Nephron progenitor cell (in vitro differentiated cells): ENCODE results near the gene ANKRD10.
"Not testable (repeated sequence)": the region's sequence is repeated elsewhere in the genome, so short reads cannot be mapped to it uniquely, and the experiment has no call there.

Source experiments
- DNase-seq: peaks from one replicate; pipeline ENCODE4 v3.0.0; 2021
- H3K27ac Mint-ChIP-seq: 2 replicates; pipeline ENCODE4 v1.8.0; 2021; ENCODE audit warnings: mild to moderate bottlenecking, moderate library complexity, mixed read lengths
- H3K27me3 Mint-ChIP-seq: 2 replicates; pipeline ENCODE4 v1.8.0; 2021; ENCODE audit warnings: mild to moderate bottlenecking, low read depth, mixed read lengths; ENCODE audit not compliant: poor library complexity
- H3K36me3 Mint-ChIP-seq: 2 replicates; pipeline ENCODE4 v1.8.0; 2021; ENCODE audit warnings: low read depth, mixed read lengths
- H3K4me1 Mint-ChIP-seq: 2 replicates; pipeline ENCODE4 v1.8.0; 2021; ENCODE audit warnings: mixed read lengths
- H3K4me3 Mint-ChIP-seq: 2 replicates; pipeline ENCODE4 v1.8.0; 2021; ENCODE audit warnings: mild to moderate bottlenecking, moderate library complexity, mixed read lengths
- H3K9me3 Mint-ChIP-seq: 2 replicates; pipeline ENCODE4 v1.8.0; 2021; ENCODE audit warnings: mild to moderate bottlenecking, moderate library complexity, mixed read lengths
- TF ChIP-seq, protein P1 (sequence below): fragments of 200-600 bp; sonication (generic); IDR thresholded peaks from 2 replicates; pipeline ENCODE4 v1.5.0; 2021; ENCODE audit warnings: antibody characterized with exemption

The ANKRD10 gene

DNA sequence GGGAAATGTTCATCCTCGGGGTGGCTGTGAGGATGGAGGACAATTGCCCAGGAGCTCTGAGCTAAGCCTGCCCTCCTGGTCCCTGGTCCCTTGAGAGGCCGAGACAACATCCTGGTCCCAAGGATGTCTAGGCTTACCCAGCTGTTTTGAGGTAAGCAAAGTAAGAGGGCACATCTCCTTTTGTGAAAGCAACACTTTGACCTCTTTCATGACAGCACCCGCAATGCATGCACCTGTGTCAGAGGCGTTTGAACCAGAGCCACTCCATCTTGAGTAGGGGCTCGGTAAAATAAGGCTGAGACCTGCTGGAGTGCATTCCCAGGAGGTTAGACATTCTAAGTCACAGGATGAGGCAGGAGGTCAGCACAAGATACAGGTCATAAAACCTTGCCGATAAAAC is 43.1 kb upstream of the ANKRD10 start:
- H3K4me3 Mint-ChIP-seq: no peak overlapping the region
- no peak overlapping the region for H3K27ac Mint-ChIP-seq
- TF ChIP-seq, protein P1, sequence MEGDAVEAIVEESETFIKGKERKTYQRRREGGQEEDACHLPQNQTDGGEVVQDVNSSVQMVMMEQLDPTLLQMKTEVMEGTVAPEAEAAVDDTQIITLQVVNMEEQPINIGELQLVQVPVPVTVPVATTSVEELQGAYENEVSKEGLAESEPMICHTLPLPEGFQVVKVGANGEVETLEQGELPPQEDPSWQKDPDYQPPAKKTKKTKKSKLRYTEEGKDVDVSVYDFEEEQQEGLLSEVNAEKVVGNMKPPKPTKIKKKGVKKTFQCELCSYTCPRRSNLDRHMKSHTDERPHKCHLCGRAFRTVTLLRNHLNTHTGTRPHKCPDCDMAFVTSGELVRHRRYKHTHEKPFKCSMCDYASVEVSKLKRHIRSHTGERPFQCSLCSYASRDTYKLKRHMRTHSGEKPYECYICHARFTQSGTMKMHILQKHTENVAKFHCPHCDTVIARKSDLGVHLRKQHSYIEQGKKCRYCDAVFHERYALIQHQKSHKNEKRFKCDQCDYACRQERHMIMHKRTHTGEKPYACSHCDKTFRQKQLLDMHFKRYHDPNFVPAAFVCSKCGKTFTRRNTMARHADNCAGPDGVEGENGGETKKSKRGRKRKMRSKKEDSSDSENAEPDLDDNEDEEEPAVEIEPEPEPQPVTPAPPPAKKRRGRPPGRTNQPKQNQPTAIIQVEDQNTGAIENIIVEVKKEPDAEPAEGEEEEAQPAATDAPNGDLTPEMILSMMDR: no peak
- H3K4me1 Mint-ChIP-seq: peaks cover 14% of the 10 kb centered on the region
- no peaks in the 10 kb centered on the region for H3K36me3 Mint-ChIP-seq
- peaks cover 36% of the 10 kb centered on the region for H3K9me3 Mint-ChIP-seq
- DNase-seq: no peak
- no peaks in the 10 kb centered on the region for H3K27me3 Mint-ChIP-seq

DNA sequence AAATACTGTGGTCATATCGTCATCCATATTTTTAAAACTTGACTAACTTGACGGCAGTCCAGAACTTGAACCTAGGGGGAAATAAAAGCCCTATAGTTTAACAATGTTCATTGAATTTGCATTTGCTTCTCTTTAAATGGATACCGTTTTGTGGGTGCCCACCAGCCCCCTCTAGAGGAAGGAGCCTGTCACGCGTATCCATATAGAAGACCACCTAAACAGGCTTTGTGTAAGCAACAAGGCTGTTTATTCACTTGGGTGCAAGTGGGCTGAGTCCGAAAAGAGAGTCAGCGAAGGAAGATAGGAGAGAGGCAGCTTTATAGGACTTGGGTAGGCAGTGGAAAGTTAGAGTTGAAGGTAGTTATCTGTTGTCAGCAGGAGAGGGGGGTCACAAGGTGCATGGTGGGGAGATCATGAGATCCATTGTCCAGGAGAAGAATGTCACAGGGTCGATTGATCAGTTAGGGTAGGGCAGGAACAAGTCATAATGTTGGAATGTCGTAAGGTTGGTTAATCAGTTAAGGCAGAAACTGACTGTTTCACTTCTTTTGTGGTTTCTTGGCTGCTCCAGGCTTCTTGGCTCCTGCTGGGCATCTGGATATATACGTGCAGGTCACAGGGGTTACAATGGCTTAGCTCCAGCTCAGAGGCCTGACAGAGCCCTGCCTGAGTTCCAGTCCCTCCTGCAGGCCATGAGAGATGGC is 42.5 kb upstream of the ANKRD10 start:
- Mint-ChIP-seq H3K27ac (no peak overlapping the region), H3K4me1 (peaks cover 14% of the 10 kb centered on the region), H3K9me3 (peaks cover 30% of the 10 kb centered on the region), H3K36me3 (no peaks in the 10 kb centered on the region), H3K27me3 (no peaks in the 10 kb centered on the region), H3K4me3 (no peak overlapping the region)
- TF ChIP-seq, protein P1: no peak
- DNase-seq: no peak

DNA sequence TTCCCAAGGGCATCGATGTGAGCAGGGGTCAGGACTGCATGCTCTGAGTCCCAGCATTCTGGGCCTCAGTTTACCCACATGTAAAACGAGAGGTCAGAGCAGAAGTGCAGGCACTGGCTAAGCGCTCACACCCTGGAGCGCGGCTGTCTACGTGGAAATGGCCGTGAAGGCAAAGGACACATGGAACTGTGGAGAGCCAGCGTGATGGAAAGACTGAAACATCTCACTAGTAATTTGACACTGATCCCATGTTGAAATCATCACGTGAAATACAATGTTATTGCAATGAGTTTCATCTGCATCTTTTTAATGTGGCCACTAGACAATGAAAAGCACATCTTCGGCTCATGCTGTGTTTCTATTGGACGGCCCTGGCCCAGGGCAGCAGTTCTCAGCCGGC is 41.3 kb upstream of the ANKRD10 start:
- DNase-seq, H3K36me3 Mint-ChIP-seq, H3K27ac Mint-ChIP-seq, H3K27me3 Mint-ChIP-seq, H3K4me3 Mint-ChIP-seq: not testable (repeated sequence)
- Mint-ChIP-seq H3K4me1 (peaks cover 14% of the 10 kb centered on the region), H3K9me3 (peaks cover 19% of the 10 kb centered on the region)

DNA sequence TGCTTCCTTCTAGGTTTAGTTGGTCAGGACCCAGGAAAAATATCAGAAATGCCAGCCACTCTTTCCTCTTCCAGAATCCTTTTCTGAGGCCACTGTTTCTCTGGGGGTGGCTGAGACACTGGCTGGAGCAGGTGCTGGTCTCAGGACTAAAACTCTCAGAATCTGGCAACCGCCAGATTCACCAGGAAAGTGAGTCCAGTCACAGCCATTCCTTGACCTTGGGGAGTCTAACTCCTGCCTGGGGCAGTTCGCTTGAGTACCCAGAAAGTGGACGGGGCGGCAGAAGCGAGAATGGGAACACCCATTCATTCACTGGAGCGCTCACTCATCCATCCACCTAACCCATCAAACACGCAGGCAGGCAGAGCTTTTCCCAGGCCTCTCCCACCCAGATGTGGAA is 40.7 kb upstream of the ANKRD10 start:
- H3K27me3 Mint-ChIP-seq, DNase-seq, H3K36me3 Mint-ChIP-seq, H3K27ac Mint-ChIP-seq, H3K4me3 Mint-ChIP-seq: not testable (repeated sequence)
- Mint-ChIP-seq H3K9me3 (peaks cover 15% of the 10 kb centered on the region), H3K4me1 (peaks cover 14% of the 10 kb centered on the region)

DNA sequence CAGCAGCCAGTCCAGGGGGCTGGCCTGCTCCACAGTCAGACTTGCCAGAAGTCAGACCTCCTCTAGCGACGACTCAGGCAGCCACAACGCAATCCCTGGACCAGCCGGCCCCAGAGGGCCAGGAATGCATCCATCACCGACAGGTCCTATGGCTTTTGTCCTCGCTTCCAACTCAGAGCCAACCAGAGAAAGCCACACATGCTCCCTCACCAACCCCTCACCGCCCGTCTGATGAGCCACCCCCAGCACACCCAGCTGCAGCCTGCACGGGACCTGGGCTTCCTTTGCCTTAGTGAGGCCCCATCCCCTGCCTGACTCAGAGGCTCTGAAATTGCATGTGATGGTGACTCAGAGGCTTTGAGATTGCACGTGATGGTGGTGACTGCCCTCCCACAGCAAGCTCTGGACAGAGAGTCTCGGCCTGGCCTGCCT is 40.2 kb upstream of the ANKRD10 start:
- not testable (repeated sequence) for H3K27me3 Mint-ChIP-seq, DNase-seq, H3K4me3 Mint-ChIP-seq, H3K27ac Mint-ChIP-seq, H3K36me3 Mint-ChIP-seq
- peaks cover 10% of the 10 kb centered on the region for H3K9me3 Mint-ChIP-seq
- H3K4me1 Mint-ChIP-seq: peaks cover 14% of the 10 kb centered on the region

DNA sequence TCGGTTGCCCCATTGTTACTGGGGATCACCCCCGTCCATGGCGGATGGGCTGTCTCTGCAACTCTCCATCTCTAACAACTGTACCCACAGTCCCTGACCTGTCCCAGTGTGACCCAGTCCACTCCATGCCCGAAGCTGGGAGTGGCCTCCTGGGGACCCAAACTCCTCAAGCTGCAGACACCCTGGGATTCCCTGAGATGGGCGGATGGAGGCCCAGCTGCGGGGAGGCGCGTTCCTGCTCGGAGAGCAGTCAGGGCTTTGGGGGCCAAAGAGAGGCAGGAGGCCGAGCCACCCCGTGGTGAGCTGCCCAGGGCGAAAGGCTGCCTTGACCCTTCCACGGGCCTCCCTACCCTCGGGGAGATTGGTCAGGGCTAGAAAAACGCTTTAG is 39.7 kb upstream of the ANKRD10 start:
- DNase-seq, H3K4me3 Mint-ChIP-seq, H3K27me3 Mint-ChIP-seq, H3K9me3 Mint-ChIP-seq, H3K36me3 Mint-ChIP-seq: not testable (repeated sequence)
- Mint-ChIP-seq H3K27ac (peak overlapping the region; percentile 45), H3K4me1 (peaks cover 14% of the 10 kb centered on the region)

DNA sequence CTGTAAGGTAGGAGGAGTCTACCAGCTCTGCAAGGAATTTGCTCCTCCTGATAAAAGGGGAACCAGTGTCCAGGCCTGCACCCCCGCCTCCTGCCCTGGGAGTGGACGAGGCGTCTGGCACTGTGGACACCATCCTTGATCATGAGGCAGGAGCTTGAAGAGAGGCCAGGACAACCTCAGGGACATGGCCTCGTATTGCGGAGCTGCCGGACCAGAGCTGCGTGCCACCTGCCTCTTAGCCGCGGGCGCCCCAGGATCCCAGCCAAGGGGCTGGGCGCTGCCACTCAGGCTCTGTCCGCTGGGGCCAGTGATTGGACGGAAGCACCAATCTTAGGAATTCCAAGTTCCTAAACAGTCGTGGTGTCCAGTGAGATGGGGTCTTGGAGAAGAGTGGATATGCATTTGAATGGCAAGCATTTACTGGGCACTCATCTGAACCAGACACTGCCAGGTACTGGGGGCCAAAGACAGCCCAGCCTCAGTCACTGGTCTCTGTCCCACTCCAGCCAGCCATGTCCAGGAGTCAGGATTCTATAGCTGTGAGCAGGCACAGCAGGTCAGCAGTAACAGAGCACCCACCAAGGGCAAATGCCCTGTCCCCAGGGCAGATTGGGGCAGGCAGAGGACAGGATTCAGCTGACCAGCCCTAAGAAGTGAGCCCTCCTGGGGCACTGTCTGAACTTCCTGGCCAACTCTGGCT is 39.1 kb upstream of the ANKRD10 start:
- Mint-ChIP-seq H3K27me3 (peaks cover 6% of the 10 kb centered on the region), H3K9me3 (peaks cover 4% of the 10 kb centered on the region), H3K4me3 (no peak overlapping the region), H3K36me3 (no peaks in the 10 kb centered on the region), H3K4me1 (peaks cover 14% of the 10 kb centered on the region), H3K27ac (no peak overlapping the region)
- TF ChIP-seq, protein P1: no peak
- DNase-seq: no peak

DNA sequence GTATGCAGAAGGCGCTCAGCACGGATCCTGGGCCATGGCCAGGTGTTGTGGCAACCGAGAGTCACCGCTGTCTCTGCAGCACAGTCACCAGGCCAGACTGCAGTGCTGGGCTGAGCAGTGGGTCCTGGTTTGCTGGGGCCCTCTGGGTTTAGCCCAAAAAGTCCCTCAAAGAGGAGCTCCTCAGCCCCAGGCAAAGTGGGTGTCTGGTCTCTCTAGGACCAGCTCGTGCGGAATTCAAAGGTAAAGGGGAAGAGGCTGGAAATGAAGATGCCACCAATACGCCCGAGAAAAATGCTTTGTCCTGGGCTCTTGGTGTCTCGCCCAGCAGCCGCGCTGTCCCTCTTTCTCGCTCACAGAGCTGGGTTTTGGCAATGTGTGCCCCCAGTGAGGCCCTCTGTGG is 38.5 kb upstream of the ANKRD10 start:
- H3K27me3 Mint-ChIP-seq: peaks cover 10% of the 10 kb centered on the region

DNA sequence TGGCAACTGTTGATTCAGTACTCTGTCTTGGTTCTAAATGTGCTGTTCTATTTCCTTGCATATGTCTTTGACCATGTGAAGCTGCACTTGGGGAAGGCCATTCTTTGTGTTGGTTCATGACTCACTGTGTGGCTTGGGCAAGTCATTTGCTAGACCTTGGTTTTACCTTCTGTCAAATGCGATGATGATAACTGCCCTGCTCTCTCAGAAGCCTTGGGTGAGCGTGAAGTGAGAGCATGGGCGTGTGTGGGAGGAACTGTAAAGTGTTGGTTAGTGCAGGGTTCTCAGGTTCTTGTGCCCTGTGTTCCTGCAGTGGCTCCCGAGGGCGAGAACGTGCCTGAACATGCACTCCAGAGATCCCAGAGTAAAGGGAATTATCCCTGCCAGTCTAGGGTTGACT is 37.3 kb upstream of the ANKRD10 start:
- peaks cover 25% of the 10 kb centered on the region for H3K4me1 Mint-ChIP-seq
- not testable (repeated sequence) for H3K4me3 Mint-ChIP-seq, H3K27ac Mint-ChIP-seq, H3K36me3 Mint-ChIP-seq, H3K9me3 Mint-ChIP-seq, H3K27me3 Mint-ChIP-seq, DNase-seq

More for the DNA sequence above, 38.5 kb upstream of the ANKRD10 start:
- no peak for DNase-seq
- TF ChIP-seq, protein P1: no peak
- Mint-ChIP-seq H3K4me1 (peaks cover 15% of the 10 kb centered on the region), H3K36me3 (no peaks in the 10 kb centered on the region), H3K9me3 (peaks cover 4% of the 10 kb centered on the region), H3K4me3 (no peak overlapping the region), H3K27ac (no peak overlapping the region)
